ENCODE measurements around the gene EBF3.

Gene EBF3

DNA sequence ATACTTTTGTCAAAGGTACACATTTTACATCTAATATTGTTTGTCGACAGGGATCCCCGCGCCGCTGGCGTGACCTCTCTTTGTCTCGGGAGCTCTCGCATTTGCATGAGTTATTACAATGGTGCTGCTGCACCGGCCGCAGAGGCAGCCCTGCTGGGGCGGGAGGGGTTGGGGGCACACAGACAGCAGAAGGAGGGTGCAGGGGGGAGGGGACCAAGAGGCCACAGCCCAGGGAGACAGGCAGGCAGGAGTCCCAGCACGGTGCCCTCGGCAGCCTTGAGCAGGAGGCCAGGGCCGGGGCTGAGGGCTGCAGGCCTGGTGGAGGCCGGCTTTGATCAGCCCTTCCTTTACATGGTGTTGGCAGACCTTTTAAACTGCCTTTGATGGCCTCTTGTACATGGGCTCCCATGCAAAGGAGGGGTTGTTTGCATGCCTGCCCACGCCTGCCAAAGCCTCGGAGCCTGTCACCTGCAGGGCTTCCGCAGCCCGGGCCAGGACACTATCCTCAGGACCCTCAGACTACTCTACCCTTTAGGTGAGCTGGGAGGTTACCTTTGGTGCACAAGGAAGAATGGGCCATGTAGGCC is 95.5 kb downstream of the EBF3 start:
- no peak for DNase-seq

DNA sequence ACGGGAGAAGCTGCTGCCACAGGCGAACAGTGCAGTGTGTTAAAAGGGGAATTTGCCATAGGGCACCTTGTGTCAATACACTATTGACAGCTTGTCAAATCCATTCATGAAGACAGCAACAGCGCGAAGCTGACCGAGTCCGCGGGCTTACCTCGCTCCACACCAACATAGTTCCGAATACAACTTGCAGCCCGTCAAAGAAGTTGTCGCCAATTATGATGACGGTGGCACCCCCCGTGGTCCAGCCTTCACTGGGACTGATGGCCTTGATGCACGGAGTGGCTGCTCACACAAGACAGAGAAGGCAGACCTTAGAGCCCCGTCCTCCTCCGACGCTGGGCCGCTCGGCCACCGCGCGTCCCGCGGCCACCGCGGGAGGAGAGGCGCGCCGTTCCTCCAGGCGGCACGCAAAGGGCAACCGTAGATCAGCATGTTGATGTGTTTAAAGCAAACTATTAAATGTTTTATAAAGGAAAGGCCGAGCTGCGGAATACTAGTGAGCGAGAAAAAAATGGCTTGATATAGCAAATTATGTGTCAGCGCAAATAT is 96.4 kb downstream of the EBF3 start:
- DNase-seq = no peak

DNA sequence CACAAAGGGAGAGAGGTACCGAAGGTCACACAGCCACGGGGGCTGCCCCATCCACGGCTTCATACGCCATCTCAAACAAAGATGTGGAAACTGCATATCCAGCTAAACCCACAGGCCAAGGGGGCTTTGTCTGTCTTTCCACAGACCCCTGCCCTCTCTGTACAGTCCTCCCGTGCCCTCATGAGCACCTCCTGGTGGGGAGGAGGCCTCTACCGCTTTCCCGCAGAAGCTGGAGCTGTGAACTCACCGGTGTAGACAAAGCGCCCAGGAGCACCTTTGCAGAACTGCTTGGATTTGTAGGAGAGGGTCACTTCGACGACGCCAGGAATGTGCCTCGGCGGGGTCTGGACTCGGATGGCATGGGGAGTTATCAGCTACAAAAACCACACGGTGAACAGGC is 97.2 kb downstream of the EBF3 start:
- no peak for DNase-seq

DNA sequence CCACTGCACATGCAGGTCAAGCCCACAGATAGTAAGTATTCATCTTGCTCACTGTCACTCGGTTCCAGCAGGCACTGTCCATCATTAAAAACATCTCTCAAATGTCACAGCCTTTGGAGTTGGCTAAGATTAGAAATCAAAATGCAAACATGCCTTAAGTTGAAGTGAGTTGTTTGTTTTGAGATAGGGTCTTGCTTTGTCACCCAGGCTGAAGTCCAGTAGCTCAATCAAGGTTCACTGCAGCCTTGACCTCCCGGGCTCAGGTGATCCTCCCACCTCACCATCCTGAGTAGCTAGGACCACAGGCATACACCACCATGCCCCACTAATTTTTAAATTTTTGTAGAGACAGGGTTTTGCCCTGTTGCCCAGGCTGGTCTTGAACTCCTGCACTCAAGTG is 98.1 kb downstream of the EBF3 start:
- DNase-seq = no peak

DNA sequence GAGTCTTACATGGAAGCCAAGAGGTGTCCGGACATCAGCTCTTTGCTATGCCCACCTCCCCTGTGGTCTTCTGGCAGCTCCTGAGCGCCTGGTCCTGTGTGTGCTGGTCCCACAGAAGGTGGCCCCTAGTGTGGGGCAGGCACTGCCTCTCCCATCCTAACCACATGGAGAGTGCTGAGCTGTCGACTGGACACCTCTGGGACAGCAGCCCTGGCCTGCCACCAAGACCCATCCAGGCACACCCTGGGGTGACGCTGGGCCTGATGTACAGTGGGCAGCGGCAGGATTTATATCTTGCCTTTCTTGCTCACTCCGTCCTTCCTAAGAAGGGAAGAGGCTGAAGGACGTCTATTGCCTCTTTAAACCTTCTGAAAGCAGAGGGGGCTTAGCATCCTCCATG is 98.7 kb downstream of the EBF3 start:
- DNase-seq = no peak

DNA sequence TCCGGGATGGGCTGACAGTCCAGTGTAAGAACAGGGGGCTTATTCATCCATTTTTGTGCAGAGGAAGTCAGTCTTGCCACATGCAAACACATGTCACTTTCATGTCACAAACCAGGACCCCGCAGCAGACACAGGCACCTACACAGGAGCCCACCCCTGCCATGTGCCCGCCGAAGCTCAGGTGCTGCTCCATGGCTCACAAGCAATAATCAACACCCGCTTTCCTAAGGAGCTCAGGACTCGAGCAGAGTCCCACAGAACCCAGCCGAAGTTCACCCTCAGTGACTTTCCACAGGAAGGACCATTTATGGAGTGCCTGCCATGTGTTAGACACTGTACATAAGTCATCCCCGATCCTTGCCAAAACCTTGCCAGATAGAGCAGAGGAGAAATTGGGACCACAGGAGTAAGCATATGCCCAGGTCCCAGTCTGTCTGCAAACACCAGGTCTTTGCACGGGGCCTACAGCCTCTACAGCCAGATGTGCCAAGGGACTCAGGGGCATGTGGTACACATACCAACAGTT is 99.4 kb downstream of the EBF3 start:
- DNase-seq = no peak

DNA sequence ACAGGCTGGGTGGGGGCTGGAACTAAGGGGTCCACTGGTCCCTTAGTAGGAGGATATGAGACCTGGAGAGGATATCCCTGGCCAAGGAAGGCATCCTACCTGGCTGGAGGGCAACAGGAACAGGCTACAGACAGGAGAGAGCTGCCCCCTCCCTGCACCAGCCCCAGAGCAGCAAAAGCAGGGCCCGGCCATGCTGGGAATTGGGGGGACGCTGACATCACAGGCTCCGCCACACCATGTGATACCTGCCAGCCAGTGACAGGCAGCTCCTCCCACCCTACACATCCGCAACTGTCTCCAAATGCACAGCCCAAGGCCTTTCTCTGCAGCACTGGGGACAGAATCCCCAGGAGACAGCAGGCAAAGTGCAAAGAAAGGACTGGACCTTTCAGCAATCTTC is 100.0 kb downstream of the EBF3 start:
- DNase-seq = no peak

DNA sequence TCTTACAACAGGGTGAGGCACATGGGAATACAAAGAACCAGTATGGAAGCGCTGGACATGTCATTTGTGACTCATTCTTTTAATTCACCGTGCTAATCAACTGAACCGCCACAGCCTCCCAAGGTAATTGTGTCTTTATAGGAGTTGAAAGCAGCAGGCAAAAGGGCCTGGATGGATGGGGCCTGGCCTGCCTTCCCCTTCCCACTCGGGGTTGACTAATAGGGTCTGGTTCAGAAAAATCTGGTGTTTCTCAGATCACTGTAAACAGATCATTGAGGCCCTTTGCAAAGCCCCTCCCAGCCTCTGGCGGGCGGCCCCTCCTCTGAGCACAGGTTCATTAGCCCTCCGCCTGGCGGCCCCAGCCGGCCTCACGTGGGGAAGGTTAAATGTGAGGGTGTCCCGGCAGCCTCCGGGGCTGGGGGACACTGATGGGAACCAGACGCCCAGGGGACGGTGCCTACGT is 100.8 kb downstream of the EBF3 start:
- DNase-seq = no peak

DNA sequence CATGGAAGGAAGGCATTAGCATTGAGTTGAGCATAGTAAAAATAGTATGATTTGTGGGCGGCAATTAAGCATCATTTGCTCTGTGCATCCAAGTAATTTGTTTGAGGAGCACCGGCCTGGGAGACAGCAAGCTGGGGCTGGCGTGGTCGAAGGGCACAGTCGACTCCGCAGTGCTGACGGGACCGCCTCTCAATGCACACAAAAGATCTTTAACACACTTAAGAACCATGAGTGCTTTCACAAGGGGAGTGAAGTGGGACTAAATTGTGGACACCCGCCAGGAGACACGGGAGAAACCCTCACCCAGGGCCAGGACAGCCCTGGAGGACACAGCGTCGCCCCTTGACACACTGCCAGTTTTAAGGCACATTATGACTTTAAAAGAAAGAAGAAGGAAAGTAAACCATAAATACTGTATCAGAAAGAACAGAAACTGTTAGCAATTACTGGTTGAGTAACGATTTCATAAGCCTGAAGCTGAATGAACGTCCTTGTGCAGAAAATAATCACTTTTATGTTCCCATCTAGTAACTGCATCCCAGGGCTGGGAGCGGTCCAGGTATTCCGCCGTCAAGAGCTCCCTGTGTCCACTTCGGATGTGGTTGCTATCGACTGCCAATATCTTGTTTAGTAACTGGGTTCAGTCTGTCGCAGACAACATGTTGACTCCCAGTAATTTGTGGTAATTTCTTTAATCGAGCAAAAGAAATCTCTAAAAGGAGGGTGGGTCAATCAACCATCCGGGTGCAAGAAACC is 102.1 kb downstream of the EBF3 start:
- no peak for DNase-seq

DNA sequence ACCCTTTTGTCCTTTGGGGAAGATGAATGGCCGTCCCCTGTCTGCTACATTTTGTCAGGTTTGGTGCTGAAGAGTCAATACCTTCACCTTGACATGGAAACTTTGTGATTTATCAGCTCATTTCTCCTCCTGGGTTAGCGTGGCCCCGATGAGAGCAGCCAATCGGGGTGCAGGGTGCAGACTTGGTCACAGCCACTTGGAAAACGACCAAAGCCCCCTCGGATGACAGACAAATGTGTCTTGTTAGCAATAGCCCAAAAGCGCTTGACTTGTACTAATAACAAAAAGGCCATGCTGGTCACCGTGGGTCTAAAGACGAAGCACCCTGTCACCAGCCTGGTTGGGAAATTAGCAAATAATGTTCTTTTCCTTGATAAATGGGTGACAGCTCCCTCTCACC is 103.7 kb downstream of the EBF3 start:
- no peak for DNase-seq

DNA sequence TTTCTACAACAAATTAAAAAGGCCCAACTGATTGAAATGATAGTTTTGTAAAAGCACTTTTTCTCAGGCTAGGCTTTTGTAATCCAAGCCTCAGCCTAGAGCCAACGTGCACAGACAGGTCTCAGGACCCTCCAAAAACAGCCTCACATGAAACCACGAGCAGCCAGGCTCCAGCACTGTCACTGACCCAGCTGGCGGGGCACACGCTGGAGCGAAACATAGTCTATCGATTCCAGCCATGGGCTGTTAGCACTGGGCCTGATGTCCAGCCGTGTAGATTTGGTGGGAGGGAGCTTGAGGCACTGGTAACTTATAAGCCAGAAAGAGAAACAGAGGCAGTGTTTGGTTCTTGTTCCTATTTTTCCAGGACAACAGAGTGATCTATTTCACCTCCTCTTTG is 104.5 kb downstream of the EBF3 start:
- no peak for DNase-seq

DNA sequence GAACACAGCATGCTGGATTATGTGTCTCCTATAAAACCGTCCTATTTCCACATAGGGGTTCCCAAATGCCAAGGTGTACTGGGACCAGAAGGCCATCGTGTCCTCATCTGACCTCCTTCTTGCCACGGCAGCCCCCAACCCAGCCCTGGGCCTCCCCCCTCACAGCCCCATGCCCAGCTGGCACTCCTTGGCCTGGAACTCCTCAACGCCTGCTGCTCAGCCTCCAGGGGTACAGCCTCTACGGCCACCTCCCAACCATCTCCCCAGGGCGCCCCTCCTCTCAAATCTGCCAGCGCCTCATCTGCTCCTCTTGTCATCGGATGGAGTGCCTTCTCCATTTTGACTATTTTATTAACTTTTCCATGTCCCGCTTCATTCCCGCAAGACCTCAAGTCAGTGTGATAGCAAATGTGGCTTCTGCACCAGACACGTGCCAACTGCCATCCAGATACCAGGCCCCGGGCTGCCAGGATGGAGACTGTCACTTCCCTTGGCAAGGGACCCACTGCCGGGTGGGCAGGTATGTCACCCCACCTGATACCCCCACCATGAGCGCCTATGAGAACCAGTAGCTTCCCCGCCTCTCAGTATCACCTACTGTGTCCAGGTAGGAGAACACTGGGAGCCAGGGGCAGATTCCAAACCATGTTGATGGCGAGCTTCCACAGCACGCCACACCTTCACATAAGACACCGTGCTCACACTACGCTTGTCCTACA is 106.7 kb downstream of the EBF3 start:
- DNase-seq = no peak

DNA sequence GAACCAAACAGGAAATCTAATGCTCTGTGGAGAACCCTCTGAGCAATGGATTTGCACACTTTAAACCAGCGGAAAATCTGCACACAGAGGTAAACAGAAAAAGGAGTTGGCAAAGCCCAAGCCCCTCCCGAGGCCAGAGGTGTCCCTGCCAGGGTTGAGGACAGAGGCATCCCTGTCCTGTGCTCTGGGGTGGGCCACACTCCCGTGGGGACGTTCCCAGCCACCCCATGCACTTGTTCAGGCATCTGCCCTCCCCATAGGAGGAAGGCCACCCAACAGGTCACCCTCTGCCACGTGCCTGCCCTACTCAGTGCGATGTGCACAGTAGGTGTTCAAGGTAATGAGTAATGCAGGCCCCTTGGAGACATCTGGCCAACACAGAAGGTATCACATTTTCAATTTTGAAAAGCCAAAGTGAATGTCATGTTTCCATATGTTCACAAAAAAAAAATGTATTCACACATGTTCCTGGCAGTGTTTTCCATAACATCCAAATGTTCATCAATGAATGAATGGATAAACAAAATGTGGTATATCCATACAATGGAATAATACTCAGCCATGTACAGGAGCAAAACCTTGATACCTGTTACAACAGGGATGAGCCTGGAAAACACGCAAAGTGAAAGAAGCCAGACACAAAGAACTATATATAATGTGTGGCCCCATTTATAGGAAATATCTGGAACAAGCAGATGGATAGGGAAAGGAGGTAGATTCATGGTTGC is 108.1 kb downstream of the EBF3 start:
- no peak for DNase-seq

DNA sequence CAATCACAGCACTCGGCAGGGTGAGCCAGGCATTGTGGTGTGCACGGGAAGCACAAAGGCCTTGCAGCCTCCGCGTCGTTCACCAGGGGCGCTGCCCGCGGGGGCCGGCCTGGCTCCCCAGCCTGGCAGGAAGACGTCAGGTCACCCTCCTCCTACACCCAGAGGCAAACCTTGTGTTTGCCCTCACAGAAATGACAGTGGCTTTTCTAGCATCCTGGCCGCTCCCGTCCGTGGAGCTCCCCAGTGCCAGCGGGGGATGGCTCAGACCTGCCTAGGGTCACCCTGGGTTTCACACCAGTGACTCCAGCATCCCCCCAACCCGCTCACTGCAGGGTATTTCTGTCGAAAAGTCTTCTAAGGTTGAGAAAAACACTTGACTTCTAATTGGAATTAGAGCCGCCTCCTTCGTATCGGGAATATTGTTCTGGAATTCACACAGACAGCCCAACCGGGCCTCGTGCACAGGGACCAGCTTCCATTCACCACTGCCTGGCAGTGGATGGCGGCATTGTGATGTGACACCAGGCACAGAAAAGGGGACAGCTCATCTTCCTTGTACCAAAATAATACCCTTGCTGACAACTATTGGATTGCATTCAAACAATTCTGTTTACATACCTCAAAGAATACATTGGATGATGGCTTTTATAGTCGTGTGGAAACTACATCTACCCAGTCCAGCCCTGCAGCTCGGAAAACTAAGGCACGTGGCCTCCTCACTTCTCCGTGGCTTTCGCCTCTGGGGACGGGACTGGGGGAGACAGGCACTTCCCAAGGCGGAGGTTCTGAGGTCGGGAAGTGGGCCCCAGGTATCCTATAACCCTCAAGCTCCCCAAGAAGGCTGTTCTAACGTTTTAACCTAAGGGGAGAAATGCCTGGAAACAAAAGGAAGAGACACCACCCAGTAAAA is 109.0 kb downstream of the EBF3 start:
- DNase-seq = no peak

DNA sequence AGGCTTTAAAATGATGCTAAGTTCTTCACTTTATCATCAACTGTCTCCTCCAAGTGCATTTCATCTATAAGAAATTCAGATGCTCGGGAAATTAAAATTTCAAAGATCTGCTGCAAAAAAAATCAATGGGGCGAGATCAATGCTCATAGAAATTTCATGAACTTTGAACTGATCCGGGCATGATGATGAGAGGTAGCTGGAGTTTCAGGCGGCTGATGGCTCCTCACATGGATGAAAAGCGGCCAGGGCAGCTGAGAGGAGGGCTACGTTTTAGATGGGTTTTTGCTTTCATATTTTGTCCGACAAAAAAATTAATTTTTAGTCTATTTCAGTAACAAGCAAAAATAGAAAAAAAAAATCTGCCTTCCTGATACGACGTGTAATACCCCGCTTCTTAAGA is 109.9 kb downstream of the EBF3 start:
- no peak for DNase-seq

DNA sequence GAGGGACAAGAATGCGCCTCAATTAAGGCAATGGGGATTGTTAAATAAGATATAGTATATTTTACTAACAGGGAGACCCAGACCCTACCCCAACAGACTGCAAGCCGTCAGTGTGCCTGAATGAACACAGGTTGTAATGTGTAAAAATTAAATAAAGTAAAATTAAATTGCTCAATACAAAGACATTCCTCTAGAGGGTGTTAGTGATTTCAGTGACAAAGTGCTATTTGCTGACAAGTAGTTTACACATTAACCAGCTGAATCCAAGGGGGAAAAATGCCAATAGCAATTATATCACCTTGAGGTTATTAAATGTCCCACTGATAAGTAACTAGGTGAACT is 110.5 kb downstream of the EBF3 start:
- DNase-seq = no peak

DNA sequence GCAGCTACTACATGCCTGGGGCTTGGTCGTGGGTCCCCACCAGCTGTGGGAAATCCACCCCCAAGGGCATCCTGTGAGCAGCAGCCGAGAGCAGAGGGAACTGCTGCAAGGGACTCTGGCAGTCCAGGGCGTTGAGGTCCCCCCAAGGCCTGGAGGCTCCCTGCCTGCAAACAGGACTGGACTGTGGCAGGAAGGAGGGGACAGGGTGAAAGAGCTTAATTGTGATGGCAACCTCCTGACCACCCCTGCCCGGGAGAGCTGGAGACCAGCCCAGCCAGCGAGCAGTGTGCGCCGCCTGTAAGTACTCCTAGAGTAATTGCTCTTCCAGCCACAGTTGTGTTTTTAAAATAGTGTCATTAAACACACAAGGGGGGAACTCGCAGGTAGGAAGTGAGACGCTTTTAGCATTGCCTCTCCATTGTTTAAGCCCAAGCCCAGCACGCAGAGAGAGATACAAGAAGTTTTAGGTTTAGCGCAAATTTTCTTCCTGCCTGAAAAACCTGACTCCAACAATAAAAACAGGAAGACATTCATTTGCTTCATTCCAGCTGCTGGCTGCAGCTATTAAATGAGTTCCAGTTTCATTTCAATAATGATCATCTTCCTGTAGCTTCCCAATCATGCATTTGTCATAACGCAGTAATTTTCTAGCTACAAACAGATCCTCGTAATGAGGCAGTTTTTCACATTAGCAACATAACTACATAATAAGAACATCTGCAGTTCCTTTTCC is 111.1 kb downstream of the EBF3 start:
- DNase-seq = no peak

DNA sequence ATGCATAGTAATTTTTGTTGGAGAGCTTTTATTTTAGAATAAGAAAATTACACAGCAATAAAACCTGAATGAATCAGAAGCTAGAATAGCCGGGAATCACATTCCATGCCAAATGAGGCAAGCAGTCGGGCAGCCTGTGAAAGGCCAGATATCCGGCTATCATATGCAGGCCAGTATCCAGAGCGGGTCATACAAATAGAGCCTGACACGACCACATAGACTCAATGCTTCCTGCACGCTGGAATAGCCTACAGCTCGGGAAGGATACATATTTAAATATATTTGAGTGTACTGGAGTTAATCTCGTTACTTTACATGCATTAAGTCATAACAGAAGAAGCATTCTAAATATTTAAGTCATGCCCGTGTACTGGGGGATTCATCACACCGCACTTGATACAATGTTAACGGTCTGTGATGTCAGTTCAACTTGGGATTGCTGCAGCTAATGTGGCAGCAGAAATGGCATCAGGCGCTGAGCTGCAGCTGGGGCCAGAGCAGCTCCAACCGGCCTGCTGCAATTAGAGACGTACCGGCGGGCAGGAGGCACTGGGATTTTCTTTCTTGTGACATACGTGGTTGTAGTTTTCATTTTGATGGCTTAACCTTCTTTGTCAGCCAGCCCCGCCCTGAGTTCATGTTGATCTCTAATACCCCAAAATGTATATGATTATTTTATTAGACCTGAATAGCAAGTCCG is 112.0 kb downstream of the EBF3 start:
- DNase-seq = no peak

DNA sequence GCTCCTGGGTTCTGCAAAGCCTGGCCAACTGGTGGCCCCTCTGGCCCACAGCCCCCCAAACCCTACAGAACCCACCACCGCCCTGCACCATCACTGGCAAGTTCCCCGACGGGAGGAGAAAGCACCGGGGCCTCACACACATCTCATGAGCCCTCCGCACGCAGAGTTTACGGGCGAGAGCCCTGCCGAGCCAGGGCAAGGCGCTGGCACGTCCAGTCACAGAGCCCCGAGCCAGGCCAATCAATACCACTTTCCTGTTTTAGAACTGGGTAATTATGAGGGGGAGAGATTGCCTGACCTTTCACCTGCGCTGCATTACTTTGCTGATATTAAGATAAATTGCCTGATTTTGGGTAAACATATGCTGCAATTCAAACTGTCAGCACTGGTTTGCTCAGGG is 113.3 kb downstream of the EBF3 start:
- no peak for DNase-seq

DNA sequence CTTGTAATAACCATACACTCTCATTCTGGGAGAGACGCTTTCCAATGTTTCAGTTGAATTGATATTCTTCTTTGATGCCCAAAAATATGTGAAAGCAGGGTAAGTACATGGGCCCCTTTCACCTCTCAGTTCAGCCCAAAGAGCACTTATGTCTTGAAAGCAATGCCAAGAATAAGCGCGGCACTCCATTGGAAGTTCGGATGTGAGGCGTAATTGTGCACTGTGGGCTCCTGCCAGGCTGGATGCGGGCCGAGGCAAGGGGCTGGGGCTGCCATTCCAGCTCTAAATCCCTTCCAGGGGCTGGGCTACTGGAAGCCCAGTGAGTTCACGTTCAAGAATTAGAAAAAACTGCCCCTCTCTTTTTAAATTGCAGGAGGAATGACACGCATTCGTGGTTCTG is 113.8 kb downstream of the EBF3 start:
- DNase-seq = no peak

DNA sequence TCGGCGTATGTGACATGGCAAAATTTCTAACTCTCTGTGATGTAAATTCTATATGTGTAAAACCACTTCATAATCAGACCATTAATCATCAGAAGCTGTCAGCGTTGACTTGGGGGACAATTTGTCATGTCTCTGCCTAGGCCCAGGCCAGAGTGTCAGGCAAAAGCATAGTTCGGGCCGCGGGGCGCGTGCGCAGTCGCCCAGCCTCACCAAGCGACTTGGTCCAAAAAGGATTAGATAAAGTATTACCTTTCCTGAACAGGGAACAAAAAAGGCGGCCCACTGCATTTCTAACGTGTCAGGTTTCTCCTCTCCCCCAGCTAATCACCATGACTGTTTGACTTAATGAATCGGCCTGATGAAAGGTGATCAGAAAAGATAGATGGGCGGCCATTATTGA is 114.2 kb downstream of the EBF3 start:
- DNase-seq = no peak
